Panc1 (cell line): ENCODE measurements around the gene BCCIP. TPM values are rescaled to one million over a fixed set of nuclear protein-coding genes. Genes with fewer than 3 reads are reported as not detected.

Experiments
- ATAC-seq: fragments of 200-7000 bp; cut with Tn5 transposase; 2 replicates; pipeline ENCODE4 v1.9.1; 2020; ENCODE audit warnings: mild to moderate bottlenecking, moderate library complexity
- BruUV-seq: library from RNA; stranded (reverse); fragments of 400-500 nt; replicated peaks from 2 replicates; lab custom pipeline; 2021; lab: Mats Ljungman, UMichigan
- CTCF ChIA-PET: fragments of 300-600 bp; sonication (Branson Sonifier 250); formaldehyde crosslinking; loops from one replicate; lab custom pipeline; 2022; ENCODE audit warnings: antibody characterized with exemption; lab: Charles Lee
- POLR2A ChIA-PET: fragments of 300-600 bp; sonication (Branson Sonifier 250); formaldehyde crosslinking; loops from one replicate; lab custom pipeline; 2022; ENCODE audit warnings: antibody characterized with exemption; lab: Charles Lee
- DNase-seq: peaks from one replicate; pipeline ENCODE4 v3.0.0-alpha.2; 2010; ENCODE audit warnings: low read depth, low spot score
- H3K27ac ChIP-seq: 2 replicates; pipeline ENCODE4 v1.5.1; 2011; ENCODE audit warnings: mild to moderate bottlenecking, low read length, inconsistent platforms
- H3K27me3 ChIP-seq: fragments of 200-500 bp; sonication (Bioruptor generic); 2 replicates; pipeline ENCODE4 v1.6.0; 2014; ENCODE audit warnings: low read length, inconsistent platforms; ENCODE audit not compliant: control insufficient read depth, insufficient read depth
- H3K36me3 ChIP-seq: fragments of 200-500 bp; sonication (Bioruptor generic); 2 replicates; pipeline ENCODE4 v1.5.1; 2014; ENCODE audit warnings: inconsistent platforms, mild to moderate bottlenecking, low read length, moderate library complexity; ENCODE audit not compliant: control insufficient read depth, insufficient read depth
- H3K4me1 ChIP-seq: 2 replicates; pipeline ENCODE4 v1.5.1; 2011; ENCODE audit warnings: inconsistent platforms, mild to moderate bottlenecking, low read length, moderate library complexity; ENCODE audit not compliant: control insufficient read depth, insufficient read depth
- H3K4me3 ChIP-seq, 2 experiments: 2 replicates each; pipeline ENCODE4 v1.5.1; 2011 to 2012; ENCODE audit warnings: low read depth in 2 of 2, low read length in 2 of 2, mild to moderate bottlenecking in 2 of 2, inconsistent platforms in 1 of 2, moderate library complexity in 1 of 2
- H3K9me3 ChIP-seq: fragments of 200-500 bp; sonication (Bioruptor generic); 2 replicates; pipeline ENCODE4 v1.5.1; 2014; ENCODE audit warnings: low read depth, mild to moderate bottlenecking, inconsistent platforms, low read length, moderate library complexity; ENCODE audit not compliant: control insufficient read depth, insufficient read depth
- POLR2AphosphoS5 ChIP-seq: IDR thresholded peaks from 2 replicates; pipeline ENCODE4 v1.6.1; 2012; ENCODE audit warnings: mild to moderate bottlenecking, low read depth, low read length, moderate library complexity
- SIN3A ChIP-seq: IDR thresholded peaks from 2 replicates; pipeline ENCODE4 v1.6.1; 2012; ENCODE audit warnings: low read depth, mild to moderate bottlenecking, low read length, moderate library complexity, borderline replicate concordance; ENCODE audit not compliant: insufficient read depth
- TCF7L2 ChIP-seq: IDR thresholded peaks from 2 replicates; pipeline ENCODE4 v1.6.1; 2011; ENCODE audit warnings: mild to moderate bottlenecking, low read depth, low read length, inconsistent platforms
- in situ Hi-C: cut with HindIII; loops from 2 replicates; pipeline ENCODE4 v1.10.0; 2016; ENCODE audit warnings: low sequenced_read_pairs, low pct_unique_long_range_greater_than_20kb
- intact Hi-C: fragments of 100-400 bp; cut with micrococcal nuclease; formaldehyde crosslinking; loops from one replicate; pipeline ENCODE4 v1.10.0; 2022; ENCODE audit not compliant: unreplicated experiment
- total RNA-seq: library from RNA; stranded (reverse); gene quantifications from one replicate; pipeline ENCODE4 v1.2.1, GENCODE V29; 2021; ENCODE audit not compliant: unreplicated experiment
- TF ChIP-seq, protein P1 (sequence below): fragments of 450-650 bp; IDR thresholded peaks from 2 replicates; pipeline ENCODE4 v1.5.1; 2017; ENCODE audit warnings: mild to moderate bottlenecking
- TF ChIP-seq, protein P2 (sequence below), 2 experiments: IDR thresholded peaks; 2 replicates each; pipeline ENCODE4 v1.6.1; 2011 to 2012; ENCODE audit warnings: low read depth in 2 of 2, control low read depth in 1 of 2, low read length in 1 of 2, mild to moderate bottlenecking in 1 of 2, moderate library complexity in 1 of 2; ENCODE audit not compliant: insufficient read depth in 1 of 2

BCCIP gene
- total RNA-seq, 1 experiment from 2014 or later, result 123 TPM

DNA sequence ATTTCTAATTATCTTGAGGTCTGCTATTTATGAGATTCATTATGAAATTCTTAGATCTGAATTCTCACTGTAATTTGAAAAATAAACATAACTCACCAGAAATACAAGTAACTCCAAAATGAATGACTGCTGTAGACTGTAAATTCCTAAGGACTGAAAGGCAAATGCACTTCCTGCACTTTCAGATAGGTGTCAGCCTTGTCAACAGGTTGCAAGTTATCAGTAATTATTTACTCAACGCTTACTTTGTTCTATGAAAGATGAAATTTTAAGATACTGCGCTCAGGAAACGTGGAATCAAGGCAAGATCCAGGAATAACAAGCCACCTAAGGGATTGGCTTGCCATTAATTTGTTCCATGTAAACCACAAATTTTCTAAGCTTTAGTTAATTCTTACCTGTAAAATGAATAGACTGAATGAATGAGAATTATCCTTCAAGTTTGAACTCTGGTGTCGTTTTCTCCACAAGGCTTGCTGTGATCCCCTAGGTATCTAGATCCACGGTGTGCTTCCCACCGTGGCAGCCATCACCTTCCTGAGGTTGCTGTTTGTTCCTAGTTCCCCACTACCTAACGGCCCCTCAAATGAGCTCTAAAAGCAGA, 45.1 kb downstream of the BCCIP start:
- no peaks in the 10 kb centered on the region for H3K9me3 ChIP-seq
- in situ Hi-C loops (no loop called here), intact Hi-C loops (loop anchor here (10.0 kb wide), 1 partner anchor 106 kb away; no protein-coding TSS in a partner anchor)
- TF ChIP-seq SIN3A (no peak), TCF7L2 (peak; percentile 62; the same call in 1 of the 2 replicates), POLR2AphosphoS5 (no peak)
- TF ChIP-seq, protein P1, sequence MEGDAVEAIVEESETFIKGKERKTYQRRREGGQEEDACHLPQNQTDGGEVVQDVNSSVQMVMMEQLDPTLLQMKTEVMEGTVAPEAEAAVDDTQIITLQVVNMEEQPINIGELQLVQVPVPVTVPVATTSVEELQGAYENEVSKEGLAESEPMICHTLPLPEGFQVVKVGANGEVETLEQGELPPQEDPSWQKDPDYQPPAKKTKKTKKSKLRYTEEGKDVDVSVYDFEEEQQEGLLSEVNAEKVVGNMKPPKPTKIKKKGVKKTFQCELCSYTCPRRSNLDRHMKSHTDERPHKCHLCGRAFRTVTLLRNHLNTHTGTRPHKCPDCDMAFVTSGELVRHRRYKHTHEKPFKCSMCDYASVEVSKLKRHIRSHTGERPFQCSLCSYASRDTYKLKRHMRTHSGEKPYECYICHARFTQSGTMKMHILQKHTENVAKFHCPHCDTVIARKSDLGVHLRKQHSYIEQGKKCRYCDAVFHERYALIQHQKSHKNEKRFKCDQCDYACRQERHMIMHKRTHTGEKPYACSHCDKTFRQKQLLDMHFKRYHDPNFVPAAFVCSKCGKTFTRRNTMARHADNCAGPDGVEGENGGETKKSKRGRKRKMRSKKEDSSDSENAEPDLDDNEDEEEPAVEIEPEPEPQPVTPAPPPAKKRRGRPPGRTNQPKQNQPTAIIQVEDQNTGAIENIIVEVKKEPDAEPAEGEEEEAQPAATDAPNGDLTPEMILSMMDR, result peak; percentile 89
- TF ChIP-seq, protein P2, sequence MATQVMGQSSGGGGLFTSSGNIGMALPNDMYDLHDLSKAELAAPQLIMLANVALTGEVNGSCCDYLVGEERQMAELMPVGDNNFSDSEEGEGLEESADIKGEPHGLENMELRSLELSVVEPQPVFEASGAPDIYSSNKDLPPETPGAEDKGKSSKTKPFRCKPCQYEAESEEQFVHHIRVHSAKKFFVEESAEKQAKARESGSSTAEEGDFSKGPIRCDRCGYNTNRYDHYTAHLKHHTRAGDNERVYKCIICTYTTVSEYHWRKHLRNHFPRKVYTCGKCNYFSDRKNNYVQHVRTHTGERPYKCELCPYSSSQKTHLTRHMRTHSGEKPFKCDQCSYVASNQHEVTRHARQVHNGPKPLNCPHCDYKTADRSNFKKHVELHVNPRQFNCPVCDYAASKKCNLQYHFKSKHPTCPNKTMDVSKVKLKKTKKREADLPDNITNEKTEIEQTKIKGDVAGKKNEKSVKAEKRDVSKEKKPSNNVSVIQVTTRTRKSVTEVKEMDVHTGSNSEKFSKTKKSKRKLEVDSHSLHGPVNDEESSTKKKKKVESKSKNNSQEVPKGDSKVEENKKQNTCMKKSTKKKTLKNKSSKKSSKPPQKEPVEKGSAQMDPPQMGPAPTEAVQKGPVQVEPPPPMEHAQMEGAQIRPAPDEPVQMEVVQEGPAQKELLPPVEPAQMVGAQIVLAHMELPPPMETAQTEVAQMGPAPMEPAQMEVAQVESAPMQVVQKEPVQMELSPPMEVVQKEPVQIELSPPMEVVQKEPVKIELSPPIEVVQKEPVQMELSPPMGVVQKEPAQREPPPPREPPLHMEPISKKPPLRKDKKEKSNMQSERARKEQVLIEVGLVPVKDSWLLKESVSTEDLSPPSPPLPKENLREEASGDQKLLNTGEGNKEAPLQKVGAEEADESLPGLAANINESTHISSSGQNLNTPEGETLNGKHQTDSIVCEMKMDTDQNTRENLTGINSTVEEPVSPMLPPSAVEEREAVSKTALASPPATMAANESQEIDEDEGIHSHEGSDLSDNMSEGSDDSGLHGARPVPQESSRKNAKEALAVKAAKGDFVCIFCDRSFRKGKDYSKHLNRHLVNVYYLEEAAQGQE (IDR thresholded peaks at IDR 0.05; ENCODE audit: insufficient read depth in 1 of 2, low read depth in 2 of 2, low read length in 1 of 2), result no peak
- BruUV-seq, result TSS peak; percentile 21
- peak; percentile 74 for DNase-seq
- peaks cover 45% of the 10 kb centered on the region for H3K4me1 ChIP-seq
- peaks cover 12% of the 10 kb centered on the region for H3K36me3 ChIP-seq
- no peaks in the 10 kb centered on the region for H3K27me3 ChIP-seq
- POLR2A ChIA-PET, result interaction anchor here (0.7 kb wide), 1 partner anchor 910 kb away, joined by 8 read pairs; no protein-coding TSS in a partner anchor
- H3K27ac ChIP-seq, result peak overlapping the region; percentile 76
- no peak overlapping the region for H3K4me3 ChIP-seq
- peak; percentile 75 for ATAC-seq
- CTCF ChIA-PET, result interaction anchor here (0.8 kb wide), 1 partner anchor 14 kb away, joined by 3 read pairs; no protein-coding TSS in a partner anchor

DNA sequence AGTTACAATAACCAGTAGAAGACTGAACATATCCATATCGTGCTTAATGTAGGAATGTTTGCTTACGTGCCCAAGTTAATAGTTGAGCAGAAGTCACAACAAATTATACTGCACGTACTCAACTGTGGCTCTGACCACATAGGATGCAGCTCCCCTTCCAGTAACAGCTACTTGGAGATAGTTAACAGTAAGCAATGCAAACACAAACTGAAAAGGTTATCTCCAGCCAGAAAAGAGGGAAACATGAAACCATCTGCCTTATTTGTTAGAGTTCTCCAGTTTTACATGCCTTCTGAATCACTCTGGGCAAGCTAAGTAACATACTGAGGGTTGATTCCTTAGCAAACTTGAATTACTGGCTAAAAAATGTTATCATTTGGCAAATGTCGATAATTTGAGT, 48.0 kb downstream of the BCCIP start:
- CTCF ChIA-PET, result no interaction called here
- no peak for DNase-seq
- Histone ChIP-seq H3K9me3 (peaks cover 3% of the 10 kb centered on the region; the same call in 1 of the 2 replicates), H3K27ac (peak overlapping the region; percentile 73), H3K36me3 (peaks cover 11% of the 10 kb centered on the region), H3K4me1 (peaks cover 45% of the 10 kb centered on the region), H3K4me3 (no peak overlapping the region), H3K27me3 (no peaks in the 10 kb centered on the region)
- POLR2A ChIA-PET, result interaction anchor here (0.5 kb wide), 1 partner anchor 39 kb away, joined by 6 read pairs; no protein-coding TSS in a partner anchor
- TF ChIP-seq POLR2AphosphoS5, result 0 out of 2 replicates have a peak, but pooled peaks have one; percentile 42
- TF ChIP-seq, protein P1, result no peak
- intact Hi-C loops, result no loop called here
- in situ Hi-C loops, result no loop called here
- BruUV-seq, result no TSS peak
- ATAC-seq, result peak; percentile 87
